Hematopoietic multipotent progenitor cell treated with erythropoietin and hydrocortisone succinate and interleukin-3 and kit ligand, for 17 days (in vitro differentiated cells): ENCODE measurements around the gene B3GNT4.
"Not testable (repeated sequence)": the region's sequence is repeated elsewhere in the genome, so short reads cannot be mapped to it uniquely, and the experiment has no call there.

Experiments used
- DNase-seq: peaks from one replicate; pipeline ENCODE4 v3.0.0-alpha.2; 2015; ENCODE audit warnings: low spot score

B3GNT4 gene

DNA sequence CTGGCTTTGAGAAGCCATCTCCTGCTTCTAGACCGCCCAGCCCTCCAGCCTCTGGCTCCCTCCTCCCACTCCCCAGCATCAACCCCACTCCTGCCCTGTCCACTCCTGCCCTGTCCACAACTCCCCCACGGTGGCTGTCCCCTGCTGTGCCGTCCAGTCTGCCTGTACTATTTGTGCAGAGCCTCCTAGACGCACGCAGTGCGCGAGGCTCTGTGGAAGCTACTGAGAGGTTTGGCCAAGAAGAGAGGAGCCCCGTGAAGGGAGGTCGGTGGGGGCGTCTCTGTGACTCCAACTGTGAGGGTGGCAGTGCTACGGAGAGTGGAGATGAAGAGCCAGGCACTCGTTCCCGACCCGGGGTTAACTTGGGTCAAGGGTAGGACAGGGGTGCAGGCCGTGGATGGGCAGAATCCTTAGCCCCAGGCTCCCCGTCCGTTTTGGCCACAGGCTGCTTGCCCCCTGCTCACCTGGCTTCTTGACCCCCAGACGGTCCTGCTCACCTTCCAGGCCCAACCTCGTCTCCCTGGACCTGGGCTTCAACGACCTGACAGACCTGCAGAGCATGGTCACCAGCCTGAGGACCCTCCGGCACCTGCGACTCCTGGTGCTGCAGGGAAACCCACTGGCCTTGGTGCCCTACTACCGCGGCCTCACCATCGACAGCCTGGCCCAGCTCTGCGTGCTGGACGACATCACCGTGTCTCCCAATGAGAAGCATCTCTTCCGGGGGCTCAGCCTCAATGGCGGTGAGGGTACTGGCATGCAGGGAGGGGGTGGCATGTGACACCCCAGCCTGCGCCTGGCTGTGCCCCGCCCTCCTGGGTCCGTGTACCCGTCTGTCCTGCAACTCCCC lies 13.7 kb upstream of the B3GNT4 start:
- DNase-seq, result no peak

DNA sequence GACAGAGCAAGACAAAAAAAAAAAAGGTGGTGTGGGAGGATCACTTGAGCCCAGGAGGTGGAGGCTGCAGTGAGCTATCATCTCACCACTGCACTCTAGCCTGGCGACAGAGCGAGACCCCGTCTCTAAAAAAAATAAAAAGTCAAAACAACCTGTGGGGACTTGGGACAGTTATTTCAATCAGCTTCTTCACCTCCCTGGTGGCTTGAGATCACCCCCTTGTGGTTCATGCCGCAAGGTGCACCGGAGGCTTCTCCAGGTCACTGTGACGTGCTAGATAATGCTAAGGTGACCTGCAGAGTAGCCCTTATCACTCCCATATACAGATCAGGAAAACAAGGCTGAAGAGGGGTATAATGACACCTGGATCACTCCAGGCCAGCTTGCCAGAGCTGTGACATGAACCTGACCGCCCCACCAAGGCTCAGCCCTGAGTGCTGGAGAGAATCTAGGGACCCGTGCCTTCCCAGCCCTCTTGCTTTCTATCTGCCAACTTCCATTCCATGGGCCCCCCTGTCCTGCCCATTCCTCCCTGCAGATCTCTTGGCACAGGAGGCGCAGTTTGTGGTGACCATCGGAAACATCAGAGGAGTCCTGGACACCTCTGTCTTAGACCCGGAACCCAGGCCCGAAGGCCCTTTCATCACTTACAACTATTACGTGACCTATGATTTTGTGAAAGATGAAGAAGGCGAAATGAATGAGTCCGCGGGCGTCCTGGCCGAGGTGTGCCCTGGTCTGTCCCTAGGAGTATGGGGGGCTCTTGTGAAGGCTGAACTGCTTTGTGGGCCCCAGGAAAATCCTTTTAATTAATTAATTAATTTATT lies 12.5 kb upstream of the B3GNT4 start:
- peak; percentile 62 for DNase-seq

- no peak for DNase-seq
Measured at GRCh38 chr12:122192441-122192840, 11.1 kb upstream of the B3GNT4 start.

GRCh38 chr12:122194804-122195203 lies 8.7 kb upstream of the B3GNT4 start:
- no peak for DNase-seq

DNA sequence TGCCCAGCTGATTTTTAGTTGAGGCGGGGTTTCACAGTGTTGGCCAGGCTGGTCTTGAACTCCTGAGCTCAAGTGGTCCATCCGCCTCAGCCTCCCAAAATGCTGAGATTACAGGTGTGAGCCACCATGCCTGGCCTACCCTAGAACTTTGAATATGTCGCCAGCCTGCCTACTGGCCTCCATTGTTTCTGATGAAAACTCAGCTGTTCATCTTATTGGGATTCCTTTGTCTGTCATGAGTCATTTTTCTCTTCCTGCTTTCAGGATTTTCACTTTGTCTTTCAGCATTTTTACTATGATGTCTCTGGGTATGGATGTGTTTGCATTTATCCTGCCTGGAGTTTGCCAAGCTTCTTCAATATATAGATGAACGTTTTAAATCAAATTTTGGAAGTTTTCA lies 8.1 kb upstream of the B3GNT4 start:
- DNase-seq, result no peak

- DNase-seq, result no peak
Measured at GRCh38 chr12:122197612-122197966, 5.9 kb upstream of the B3GNT4 start.

- no peak for DNase-seq
Measured at GRCh38 chr12:122199484-122200355, 3.8 kb upstream of the B3GNT4 start.

DNA sequence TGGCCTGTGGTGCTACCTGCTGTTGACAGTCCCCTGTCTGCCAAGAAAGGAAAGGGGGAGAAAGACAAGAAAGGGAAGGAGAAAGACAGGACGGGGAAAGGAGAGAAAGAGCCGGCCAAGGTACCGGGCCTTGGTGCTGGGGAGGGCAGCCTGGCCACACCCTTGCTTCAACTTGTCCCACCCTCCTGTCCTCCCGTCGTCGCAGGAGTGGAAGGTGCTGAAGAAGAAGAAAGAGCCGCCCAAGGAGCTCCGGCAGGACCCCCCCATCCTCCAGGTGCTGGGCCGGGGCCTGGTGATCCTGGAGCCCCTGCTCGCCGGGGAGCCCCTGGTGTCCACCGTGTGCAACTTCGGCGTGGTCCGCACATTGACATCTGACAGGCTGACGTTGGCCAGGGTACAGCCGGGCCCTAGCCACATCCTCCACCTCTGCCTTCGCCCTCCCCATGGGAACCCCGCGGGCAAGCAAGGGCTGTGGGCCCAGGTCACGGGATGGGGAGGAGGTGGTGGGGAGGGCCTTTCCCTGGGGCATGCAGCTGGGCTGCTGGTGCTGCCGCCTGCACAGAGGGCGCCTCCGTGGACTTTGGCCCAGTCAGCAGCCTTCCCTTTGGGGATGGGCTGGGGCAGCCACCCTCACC lies 2.9 kb upstream of the B3GNT4 start:
- no peak for DNase-seq

- no peak for DNase-seq
Measured at GRCh38 chr12:122201381-122201780, 2.1 kb upstream of the B3GNT4 start.

- DNase-seq, result no peak
Measured at GRCh38 chr12:122202017-122202416, 1.5 kb upstream of the B3GNT4 start.

DNA sequence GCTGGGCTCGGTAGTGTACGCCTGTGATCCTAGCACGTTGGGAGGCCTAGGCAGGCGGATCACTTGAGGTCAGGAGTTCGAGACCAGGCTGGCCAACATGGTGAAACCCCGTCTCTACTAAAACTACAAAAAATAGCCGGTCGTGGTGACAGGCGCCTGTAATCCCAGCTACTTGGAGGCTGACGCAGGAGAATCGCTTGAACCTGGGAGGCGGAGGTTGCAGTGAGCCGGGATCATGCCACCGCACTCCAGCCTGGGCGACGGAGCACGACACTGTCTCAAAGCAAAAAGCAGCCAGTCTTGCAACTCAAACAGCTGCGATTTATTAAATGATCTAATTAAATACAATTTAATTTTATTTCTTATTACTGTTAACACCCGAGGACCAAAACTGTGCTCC lies 698 bp upstream of the B3GNT4 start:
- DNase-seq, result not testable (repeated sequence)

- no peak for DNase-seq
Measured at GRCh38 chr12:122204167-122205052, 901 bp downstream of the B3GNT4 start.

DNA sequence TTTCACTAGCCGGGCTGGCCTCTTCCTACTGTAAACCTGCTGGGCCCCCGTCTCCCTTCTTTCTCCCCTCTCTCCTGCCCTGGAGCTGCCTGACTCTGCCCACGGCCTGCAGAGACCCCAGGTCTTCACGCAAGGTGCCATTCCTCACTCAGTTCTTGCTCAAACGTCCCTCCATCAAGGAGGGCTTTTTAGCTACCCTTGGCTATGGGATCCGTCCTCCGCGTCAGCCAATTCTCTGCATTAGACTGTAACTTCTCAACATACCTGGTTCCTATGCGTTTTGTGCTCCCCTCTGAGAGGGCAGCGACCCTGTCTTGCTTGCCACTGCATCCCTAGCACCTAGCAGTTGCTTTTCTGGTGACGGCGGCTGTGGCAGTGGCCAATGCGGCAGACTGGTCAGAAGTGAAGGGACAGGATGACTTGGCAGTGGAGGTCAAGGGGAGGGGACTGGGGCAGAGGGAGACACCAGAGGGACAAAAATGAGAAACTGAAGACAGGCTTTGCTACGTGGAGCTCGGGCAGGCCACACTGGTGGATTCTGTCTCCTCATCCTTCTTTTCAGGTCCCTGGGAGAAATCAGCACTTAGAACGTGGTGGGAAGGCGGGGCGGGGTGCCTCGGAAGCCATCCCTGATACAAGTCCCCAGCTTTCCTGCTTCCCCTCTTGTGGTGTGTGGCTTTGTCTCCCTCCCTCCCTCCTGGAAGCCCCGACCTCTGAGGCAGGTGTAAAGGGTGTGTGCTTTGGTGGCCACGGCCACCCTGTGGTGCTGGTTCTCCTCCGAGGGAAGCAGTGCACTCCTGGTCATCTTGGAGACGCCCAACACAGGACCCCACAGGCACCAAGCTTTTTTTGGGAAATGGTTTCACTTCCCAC lies 1.8 kb downstream of the B3GNT4 start:
- DNase-seq, result no peak

DNA sequence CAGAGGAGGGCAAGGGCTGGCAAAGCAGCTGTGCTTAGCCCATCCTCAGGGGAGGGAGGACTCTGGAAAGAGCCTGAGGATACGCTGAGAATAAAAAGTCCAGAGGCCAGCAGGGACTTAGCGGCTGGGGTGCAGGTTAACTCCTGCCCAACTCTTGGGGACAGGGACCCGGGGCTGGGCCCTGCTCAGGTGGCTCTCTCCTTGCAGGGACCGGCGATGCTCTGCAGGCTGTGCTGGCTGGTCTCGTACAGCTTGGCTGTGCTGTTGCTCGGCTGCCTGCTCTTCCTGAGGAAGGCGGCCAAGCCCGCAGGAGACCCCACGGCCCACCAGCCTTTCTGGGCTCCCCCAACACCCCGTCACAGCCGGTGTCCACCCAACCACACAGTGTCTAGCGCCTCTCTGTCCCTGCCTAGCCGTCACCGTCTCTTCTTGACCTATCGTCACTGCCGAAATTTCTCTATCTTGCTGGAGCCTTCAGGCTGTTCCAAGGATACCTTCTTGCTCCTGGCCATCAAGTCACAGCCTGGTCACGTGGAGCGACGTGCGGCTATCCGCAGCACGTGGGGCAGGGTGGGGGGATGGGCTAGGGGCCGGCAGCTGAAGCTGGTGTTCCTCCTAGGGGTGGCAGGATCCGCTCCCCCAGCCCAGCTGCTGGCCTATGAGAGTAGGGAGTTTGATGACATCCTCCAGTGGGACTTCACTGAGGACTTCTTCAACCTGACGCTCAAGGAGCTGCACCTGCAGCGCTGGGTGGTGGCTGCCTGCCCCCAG lies 2.8 kb downstream of the B3GNT4 start:
- no peak for DNase-seq

DNA sequence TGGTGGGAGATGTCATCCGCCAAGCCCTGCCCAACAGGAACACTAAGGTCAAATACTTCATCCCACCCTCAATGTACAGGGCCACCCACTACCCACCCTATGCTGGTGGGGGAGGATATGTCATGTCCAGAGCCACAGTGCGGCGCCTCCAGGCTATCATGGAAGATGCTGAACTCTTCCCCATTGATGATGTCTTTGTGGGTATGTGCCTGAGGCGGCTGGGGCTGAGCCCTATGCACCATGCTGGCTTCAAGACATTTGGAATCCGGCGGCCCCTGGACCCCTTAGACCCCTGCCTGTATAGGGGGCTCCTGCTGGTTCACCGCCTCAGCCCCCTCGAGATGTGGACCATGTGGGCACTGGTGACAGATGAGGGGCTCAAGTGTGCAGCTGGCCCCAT lies 3.5 kb downstream of the B3GNT4 start:
- no peak for DNase-seq

GRCh38 chr12:122207391-122207790 lies 3.9 kb downstream of the B3GNT4 start:
- DNase-seq, result no peak

DNA sequence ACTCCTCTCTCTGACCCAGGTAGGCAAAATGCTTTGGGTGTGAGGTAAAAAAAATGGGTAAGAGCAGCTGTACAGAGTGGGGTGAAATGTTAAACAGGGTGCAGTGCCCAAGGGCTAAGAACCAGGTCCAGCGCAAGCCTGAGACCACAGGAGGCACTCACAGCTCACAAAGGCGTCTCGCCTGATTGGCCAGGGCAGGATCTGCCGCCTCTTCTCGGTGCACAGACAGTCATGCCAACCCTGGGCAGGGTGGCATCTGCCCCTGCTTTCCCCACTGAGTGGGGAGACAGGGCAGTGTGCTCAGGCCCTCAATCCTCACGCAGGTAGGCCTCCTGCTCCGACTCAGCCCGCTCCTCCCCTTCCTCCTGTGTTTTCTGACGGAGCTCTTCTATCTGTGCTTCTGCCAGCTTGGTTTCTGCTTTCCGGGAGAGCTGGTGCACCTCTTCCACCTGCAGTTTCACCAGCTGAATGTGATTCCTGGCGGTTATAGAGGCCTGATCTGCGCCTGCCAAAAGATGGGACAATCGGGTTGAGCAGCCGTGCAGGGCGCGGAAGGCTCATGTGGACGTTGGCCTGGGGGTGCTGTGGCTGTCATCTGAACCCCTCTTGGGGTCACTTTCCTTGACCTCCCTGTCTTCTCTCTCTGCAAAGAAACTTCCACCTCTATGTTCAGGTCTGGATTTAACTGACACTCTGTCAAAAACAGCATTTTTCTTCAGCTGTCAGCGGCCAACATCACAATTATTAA lies 4.7 kb downstream of the B3GNT4 start:
- DNase-seq, result no peak

DNA sequence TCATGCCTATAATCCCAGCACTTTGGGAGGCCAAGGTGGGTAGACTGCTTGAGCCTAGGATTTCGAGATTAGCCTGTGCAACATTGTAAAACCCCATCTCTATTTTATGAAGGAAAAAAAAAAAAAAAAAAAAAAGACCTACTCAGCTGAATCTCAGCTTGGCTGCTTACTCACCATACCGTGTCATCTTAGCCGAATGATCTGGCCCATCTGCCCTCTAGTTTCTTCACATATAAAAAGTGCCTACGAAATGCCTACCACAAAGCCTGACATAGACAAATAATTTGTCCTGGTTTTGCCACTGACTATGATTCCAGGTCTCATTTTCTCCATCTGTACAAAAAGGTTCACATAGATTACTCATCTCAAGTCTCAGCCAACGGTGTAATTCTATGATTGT lies 12.3 kb downstream of the B3GNT4 start:
- no peak for DNase-seq
